SU-DHL-6 (cell line): Measurements from ENCODE around the gene FBN1.

ENCODE experiments used
- H2AFZ ChIP-seq: fragments of 200-600 bp; sonication (generic); 2 replicates; pipeline ENCODE4 v1.6.1; 2014; ENCODE audit warnings: low read depth, mild to moderate bottlenecking, moderate library complexity, mixed read lengths, antibody characterized with exemption, low read length; ENCODE audit not compliant: severe bottlenecking
- H3F3A ChIP-seq: fragments of 200-600 bp; shearing (Covaris generic); 2 replicates; pipeline ENCODE4 v1.6.0; 2016; ENCODE audit warnings: antibody characterized with exemption, mild to moderate bottlenecking; ENCODE audit not compliant: insufficient read depth
- H3K27ac ChIP-seq: fragments of 200-600 bp; sonication (generic); 2 replicates; pipeline ENCODE4 v1.5.1; 2016; ENCODE audit warnings: low read depth, mild to moderate bottlenecking, low read length, moderate library complexity, mixed read lengths
- H3K27me3 ChIP-seq: fragments of 200-600 bp; sonication (generic), shearing (Covaris generic); 2 replicates; pipeline ENCODE4 v1.6.0; 2014; ENCODE audit warnings: mild to moderate bottlenecking, low read length
- H3K36me3 ChIP-seq: fragments of 200-600 bp; sonication (generic); 2 replicates; pipeline ENCODE4 v1.6.1; 2014; ENCODE audit warnings: mild to moderate bottlenecking, low read length, mixed read lengths
- H3K4me2 ChIP-seq: fragments of 300-600, 200-600 bp; shearing (Covaris generic), sonication (generic); 2 replicates; pipeline ENCODE4 v1.6.0; 2014; ENCODE audit warnings: low read length, low read depth, mild to moderate bottlenecking; ENCODE audit not compliant: poor library complexity, severe bottlenecking
- H3K4me3 ChIP-seq: fragments of 200-600 bp; sonication (generic); 2 replicates; pipeline ENCODE4 v1.5.1; 2014; ENCODE audit warnings: antibody characterized with exemption, low read length, mild to moderate bottlenecking, mixed read lengths; ENCODE audit not compliant: insufficient read depth, poor library complexity, severe bottlenecking
- H3K79me2 ChIP-seq: fragments of 200-600 bp; sonication (generic); 2 replicates; pipeline ENCODE4 v1.6.1; 2014; ENCODE audit warnings: mild to moderate bottlenecking, low read length, moderate library complexity; ENCODE audit not compliant: insufficient read depth
- H3K9ac ChIP-seq: fragments of 200-600 bp; sonication (generic); 2 replicates; pipeline ENCODE4 v1.7.0; 2014; ENCODE audit warnings: mild to moderate bottlenecking, low read length
- H3K9me2 ChIP-seq: fragments of 200-600 bp; sonication (generic); replicated peaks from 2 replicates; pipeline ENCODE4 v1.6.1; 2014; ENCODE audit warnings: low read length; ENCODE audit not compliant: insufficient read depth
- H3K9me3 ChIP-seq: fragments of 200-600 bp; sonication (generic); 2 replicates; pipeline ENCODE4 v1.6.1; 2014; ENCODE audit warnings: low read length, mixed read lengths; ENCODE audit not compliant: insufficient read depth
- H4K20me1 ChIP-seq: fragments of 200-600 bp; sonication (generic); 2 replicates; pipeline ENCODE4 v1.6.1; 2014; ENCODE audit warnings: low read depth, mild to moderate bottlenecking, antibody characterized with exemption, low read length, moderate library complexity, mixed read lengths
- CTCF ChIP-seq: fragments of 200-600 bp; sonication (generic); IDR thresholded peaks from one replicate; pipeline ENCODE4 v1.5.1; 2017; ENCODE audit warnings: antibody characterized with exemption, mild to moderate bottlenecking, low read length, moderate library complexity; ENCODE audit not compliant: insufficient read depth, poor library complexity, severe bottlenecking
- EZH2phosphoT487 ChIP-seq: fragments of 200-600 bp; sonication (generic), shearing (Covaris generic); conservative IDR thresholded peaks from 2 replicates; pipeline ENCODE4 v1.6.1; 2018; ENCODE audit warnings: mild to moderate bottlenecking, antibody characterized with exemption, low read length, moderate library complexity, mixed read lengths

Gene FBN1

GRCh38 chr15:48371550-48371949, 274.0 kb downstream of the FBN1 start:
- Histone ChIP-seq H3K9me2 (no peaks in the 10 kb centered on the region), H2AFZ (no peak overlapping the region), H3K79me2 (no peaks in the 10 kb centered on the region), H3K36me3 (no peaks in the 10 kb centered on the region), H3K9ac (no peak overlapping the region), H3K9me3 (no peaks in the 10 kb centered on the region), H3K27ac (no peak overlapping the region), H3K4me2 (no peak overlapping the region), H4K20me1 (no peaks in the 10 kb centered on the region), H3K27me3 (no peaks in the 10 kb centered on the region), H3K4me3 (no peak overlapping the region), H3F3A (no peaks in the 10 kb centered on the region)
- TF ChIP-seq EZH2phosphoT487 (no peak), CTCF (no peak)

- H2AFZ ChIP-seq, result no peak overlapping the region
- no peaks in the 10 kb centered on the region for H3K9me3 ChIP-seq
- no peaks in the 10 kb centered on the region for H3K27me3 ChIP-seq
- H3K9me2 ChIP-seq, result no peaks in the 10 kb centered on the region
- no peaks in the 10 kb centered on the region for H4K20me1 ChIP-seq
- H3K79me2 ChIP-seq, result no peaks in the 10 kb centered on the region
- no peak overlapping the region for H3K4me3 ChIP-seq
- no peak overlapping the region for H3K9ac ChIP-seq
- H3F3A ChIP-seq, result no peaks in the 10 kb centered on the region
- no peak overlapping the region for H3K4me2 ChIP-seq
- no peak overlapping the region for H3K27ac ChIP-seq
- no peak for TF ChIP-seq CTCF
- TF ChIP-seq EZH2phosphoT487, result no peak
- no peaks in the 10 kb centered on the region for H3K36me3 ChIP-seq
Measured at GRCh38 chr15:48370460-48370859, 275.0 kb downstream of the FBN1 start.

GRCh38 chr15:48367483-48367882, 278.0 kb downstream of the FBN1 start:
- Histone ChIP-seq H3K9ac (no peak overlapping the region), H4K20me1 (no peaks in the 10 kb centered on the region), H3K27me3 (no peaks in the 10 kb centered on the region; the same call in 1 of the 2 replicates), H2AFZ (no peak overlapping the region), H3F3A (no peaks in the 10 kb centered on the region), H3K79me2 (no peaks in the 10 kb centered on the region), H3K4me3 (no peak overlapping the region), H3K9me3 (no peaks in the 10 kb centered on the region), H3K4me2 (no peak overlapping the region), H3K27ac (no peak overlapping the region), H3K9me2 (no peaks in the 10 kb centered on the region), H3K36me3 (no peaks in the 10 kb centered on the region)
- TF ChIP-seq EZH2phosphoT487 (no peak), CTCF (no peak)
